ENCODE measurements around the gene CHST8.

- TF ChIP-seq GATA2 (IDR thresholded peaks at IDR 0.05; ENCODE audit: low read depth, low read length), result no peak
- TF ChIP-seq GATA3 (IDR thresholded peaks at IDR 0.05; ENCODE audit: low read depth, low read length), result no peak
These were observed 48.6 kb downstream of the CHST8 start for GRCh38 chr19:33670398-33670797.
